GM04504 (cell line): Measurements from ENCODE around the gene KIFC1.

Experiments used
- DNase-seq: peaks from one replicate; pipeline ENCODE4 v3.0.0-alpha.2; 2012; ENCODE audit warnings: low read depth

Gene KIFC1

GRCh38 chr6:33441457-33441856 is 49.8 kb downstream of the KIFC1 start:
- DNase-seq, result no peak

DNA sequence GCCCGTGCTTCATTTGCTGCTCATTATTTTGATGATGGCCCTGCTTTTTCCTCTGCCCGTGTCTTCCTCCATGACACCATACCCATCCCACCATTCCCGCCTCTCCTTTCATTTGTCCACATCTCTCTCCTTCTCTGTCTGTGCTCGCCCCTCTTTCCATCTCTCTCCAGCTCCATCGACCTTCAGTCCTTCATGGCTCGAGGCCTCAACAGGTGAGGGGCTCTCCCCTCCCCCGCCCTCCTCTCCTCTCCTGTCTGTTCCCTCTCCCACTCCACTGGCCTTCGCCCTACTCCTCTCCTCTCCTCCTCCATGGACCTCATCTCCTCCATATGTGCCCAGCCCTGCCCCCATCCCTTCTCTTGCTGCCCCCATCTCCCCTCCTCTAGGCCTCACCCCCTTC is 50.7 kb downstream of the KIFC1 start:
- DNase-seq, result no peak

GRCh38 chr6:33443025-33443424 is 51.4 kb downstream of the KIFC1 start:
- DNase-seq, result no peak

DNA sequence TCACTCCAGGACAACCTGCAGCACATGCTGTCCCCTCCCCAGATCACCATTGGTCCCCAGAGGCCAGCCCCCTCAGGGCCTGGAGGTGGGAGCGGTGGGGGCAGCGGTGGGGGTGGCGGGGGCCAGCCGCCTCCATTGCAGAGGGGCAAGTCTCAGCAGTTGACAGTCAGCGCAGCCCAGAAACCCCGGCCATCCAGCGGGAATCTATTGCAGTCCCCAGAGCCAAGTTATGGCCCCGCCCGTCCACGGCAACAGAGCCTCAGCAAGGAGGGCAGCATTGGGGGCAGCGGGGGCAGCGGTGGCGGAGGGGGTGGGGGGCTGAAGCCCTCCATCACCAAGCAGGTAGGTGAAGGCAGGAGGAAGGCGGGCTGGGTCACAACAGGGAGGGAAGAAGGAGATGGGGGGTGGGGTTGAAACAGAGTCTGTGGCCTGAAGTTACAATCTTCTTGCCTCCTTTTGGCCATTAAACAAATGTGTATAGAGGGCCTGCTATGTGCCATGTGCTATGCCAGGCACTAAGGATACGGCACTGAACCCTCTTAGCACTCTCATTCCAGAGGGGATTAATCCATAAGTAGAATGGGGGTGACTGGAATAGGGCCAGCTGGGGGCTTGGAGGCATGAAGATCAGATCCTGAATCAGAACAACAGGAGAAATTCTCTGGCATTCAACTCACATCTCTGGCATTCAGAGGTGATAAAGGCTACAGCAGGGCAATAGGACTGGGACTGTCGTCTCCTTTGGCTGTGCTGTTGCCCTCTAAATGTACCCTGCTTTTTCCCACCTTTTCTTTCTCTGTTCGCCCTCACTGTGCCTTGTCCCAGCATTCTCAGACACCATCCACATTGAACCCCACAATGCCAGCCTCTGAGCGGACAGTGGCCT is 52.2 kb downstream of the KIFC1 start:
- no peak for DNase-seq

GRCh38 chr6:33445119-33445603 is 53.5 kb downstream of the KIFC1 start:
- no peak for DNase-seq

DNA sequence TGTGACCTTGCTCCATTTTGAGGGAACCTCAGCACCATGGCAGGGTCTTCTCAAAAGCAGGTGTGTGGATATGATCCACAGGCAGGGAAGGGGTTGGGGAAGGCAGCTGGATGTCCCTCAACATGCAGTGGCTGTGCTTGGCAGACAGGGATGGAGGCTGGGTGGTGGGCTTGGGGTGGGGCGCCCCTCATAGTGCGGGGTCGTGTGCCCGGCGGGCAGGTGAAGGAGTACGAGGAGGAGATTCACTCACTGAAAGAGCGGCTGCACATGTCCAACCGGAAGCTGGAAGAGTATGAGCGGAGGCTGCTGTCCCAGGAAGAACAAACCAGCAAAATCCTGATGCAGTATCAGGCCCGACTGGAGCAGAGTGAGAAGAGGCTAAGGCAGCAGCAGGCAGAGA is 54.7 kb downstream of the KIFC1 start:
- no peak for DNase-seq

GRCh38 chr6:33450434-33450833 is 58.8 kb downstream of the KIFC1 start:
- no peak for DNase-seq

DNA sequence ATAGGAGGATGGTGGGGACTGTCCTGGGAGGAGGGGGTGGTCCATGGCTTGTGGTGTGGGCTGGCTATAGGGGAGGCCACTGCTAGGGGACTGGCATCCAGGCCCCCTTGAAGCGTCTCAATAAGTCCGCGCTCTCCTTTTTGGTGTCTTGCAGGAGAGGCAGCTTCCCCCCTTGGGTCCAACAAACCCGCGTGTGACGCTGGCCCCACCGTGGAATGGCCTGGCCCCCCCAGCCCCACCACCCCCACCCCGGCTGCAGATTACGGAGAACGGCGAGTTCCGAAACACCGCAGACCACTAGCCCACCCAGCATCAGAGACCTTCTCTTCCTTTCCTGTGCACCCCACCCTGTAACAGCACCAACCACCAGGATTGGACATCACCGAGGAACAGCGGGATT is 60.0 kb downstream of the KIFC1 start:
- DNase-seq, result no peak

GRCh38 chr6:33452496-33452895 is 60.9 kb downstream of the KIFC1 start:
- no peak for DNase-seq

- no peak for DNase-seq
Measured at GRCh38 chr6:33453393-33454008, 61.9 kb downstream of the KIFC1 start.

DNA sequence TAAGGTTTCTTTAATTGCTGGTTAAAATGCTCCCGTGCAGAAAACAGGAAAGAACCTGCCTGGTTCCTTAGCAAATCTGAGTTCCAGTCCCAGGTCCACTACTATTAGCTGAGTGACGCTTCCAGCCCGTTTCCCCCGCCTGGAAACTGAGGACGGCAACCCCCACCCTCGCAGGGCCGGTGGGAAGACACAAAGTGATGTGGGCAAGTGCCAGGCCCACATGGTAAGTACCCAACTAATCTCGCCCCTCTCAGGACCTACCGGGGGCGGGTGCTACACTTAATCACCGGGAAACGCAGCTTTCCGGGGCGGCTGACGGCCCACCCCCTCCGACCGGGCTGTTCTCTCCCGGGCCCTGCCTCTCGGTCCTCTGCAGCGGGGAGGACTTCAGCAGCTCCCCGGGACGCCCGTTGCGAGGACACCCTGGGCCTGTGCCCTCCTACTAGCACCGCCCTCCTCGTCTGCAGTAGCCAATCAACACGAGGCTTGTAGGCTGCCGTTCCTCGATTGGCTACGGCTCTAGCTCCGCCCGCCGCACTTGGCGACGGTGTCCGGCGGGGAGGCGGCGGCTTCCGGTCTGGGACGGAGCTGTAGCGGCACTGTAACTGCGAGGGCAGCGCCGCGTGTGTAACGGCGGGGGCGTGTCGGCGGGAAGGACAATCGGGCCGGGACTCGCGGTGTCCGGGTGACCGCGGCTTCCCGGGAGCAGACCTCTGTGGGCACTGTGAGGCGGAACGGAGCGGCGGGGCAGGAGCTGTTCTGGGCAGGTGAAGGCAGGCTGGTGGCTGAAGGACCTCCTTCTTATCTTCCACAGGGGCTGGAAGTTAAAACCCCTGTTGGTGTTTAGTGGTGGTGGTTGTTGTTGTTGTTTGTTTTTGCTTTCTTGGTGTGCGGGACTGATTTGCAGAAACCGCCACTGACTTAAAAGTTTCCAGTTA is 62.7 kb downstream of the KIFC1 start, which contains the start of gene ZBTB9:
Gene ZBTB9, plus strand, starts transcription at position 568 of the 938 bp plus-strand sequence. CDS start 525 bp downstream, outside the sequence.
- peak; percentile 91 for DNase-seq

GRCh38 chr6:33455051-33455450 is 63.4 kb downstream of the KIFC1 start:
- no peak for DNase-seq

DNA sequence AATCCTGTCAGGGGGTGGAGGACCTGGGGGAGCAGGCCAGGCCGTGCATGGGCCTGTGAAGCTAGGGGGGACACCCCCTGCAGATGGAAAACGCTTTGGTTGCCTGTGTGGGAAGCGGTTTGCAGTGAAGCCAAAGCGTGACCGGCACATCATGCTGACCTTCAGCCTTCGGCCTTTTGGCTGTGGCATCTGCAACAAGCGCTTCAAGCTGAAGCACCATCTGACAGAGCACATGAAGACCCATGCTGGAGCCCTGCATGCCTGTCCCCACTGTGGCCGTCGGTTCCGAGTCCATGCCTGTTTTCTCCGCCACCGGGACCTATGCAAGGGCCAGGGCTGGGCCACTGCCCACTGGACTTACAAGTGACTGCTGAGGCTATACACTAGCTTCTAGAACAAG is 64.5 kb downstream of the KIFC1 start:
- no peak for DNase-seq

DNA sequence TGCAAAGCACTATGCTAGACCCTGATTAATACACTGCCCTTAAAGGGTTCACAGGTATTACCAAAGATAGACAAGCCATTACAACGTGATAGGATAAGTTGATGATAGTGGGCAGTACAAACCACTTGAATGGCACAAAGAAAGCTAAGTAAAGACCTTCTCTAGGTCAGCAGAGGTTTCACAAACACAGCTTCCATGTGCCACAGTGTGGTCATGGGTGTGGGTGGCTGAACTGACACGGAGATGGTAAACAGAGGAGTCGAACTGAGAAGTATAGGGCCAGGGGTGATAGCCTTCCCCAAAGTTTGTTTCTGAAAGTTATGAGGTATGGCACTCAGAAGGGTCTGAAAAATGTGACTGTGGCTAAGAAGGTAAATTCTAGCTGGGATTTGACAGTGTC is 67.1 kb downstream of the KIFC1 start:
- no peak for DNase-seq

GRCh38 chr6:33459226-33459625 is 67.6 kb downstream of the KIFC1 start:
- no peak for DNase-seq
